Stimulated activated CD8-positive, alpha-beta memory T cell treated with anti-CD3 and anti-CD28 coated beads, Interleukin-15, amount 100 ng/mL, for 4 hours (primary cell): ENCODE results near the gene MAD1L1.
A peak's percentile ranks its signal among the peaks of the same experiment; 100 is the strongest.

Source experiments
- DNase-seq, 2 donors: peaks; one replicate each; pipeline ENCODE4 v3.0.0-alpha.2; 2020; ENCODE audit warnings: low read depth in 2 of 2

Gene MAD1L1

GRCh38 chr7:2140216-2141020 is 92.3 kb downstream of the MAD1L1 start:
- DNase-seq, result no peak

GRCh38 chr7:2139004-2139699 is 93.6 kb downstream of the MAD1L1 start:
- DNase-seq, result no peak

- peak; percentile 2 to 14 for DNase-seq
Measured at GRCh38 chr7:2138146-2138765, 94.5 kb downstream of the MAD1L1 start.

DNA sequence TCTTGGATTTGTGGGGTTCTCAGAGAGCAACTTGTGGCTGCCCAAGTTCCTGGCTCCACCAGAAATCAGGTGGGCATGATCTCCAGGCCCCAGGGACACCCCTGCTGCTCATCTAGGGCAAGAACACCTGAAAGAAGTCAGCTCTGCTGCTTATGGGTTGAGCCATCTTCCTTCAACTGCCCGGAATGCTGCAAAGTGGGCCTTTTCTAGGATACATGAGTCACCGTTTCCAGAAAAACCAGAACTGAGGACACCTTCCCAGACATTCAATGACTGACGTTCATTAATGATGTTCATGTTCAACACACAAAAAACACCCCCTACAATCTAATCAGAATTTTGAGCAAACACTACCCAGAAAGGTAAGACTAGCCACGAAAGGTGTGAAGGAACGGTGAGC is 98.0 kb downstream of the MAD1L1 start:
- DNase-seq, result no peak

DNA sequence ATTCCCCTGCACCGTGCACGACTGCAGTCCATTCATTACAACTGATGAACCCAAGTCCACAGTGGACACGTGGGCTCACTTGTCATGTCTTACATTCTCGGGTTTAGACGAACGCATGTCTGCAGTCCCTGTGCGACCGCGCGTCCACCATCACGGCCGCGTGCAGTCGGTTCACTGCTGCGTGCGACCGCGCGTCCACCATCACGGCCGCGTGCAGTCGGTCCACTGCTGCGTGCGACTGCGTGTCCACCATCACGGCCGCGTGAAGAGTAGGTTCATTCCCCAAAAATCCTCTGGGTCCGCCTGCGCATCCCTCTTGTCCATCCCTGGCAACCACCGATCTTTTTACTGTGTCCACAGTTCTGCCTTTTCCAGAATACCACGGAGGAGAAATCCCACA is 100.5 kb downstream of the MAD1L1 start:
- no peak for DNase-seq

DNA sequence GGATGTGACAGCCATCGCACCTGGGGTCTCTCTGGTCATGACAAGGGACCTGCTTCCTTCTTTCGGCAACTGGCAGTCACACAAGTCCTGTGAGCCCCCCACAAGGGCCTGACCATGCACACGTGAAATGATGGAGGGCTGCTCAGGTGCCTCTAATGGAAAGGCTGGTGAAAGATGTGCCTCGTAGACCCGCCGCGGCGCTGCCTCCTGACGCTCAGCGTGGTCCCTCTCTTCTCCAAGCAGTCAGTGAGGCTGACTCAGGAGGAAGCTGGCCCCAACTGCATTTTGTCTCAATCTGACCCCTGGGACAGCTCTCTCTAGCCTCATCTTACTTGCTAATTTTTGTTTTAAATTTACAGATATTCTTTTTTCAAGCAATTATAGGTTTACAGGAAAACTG is 100.9 kb downstream of the MAD1L1 start:
- DNase-seq, result no peak

- no peak for DNase-seq
Measured at GRCh38 chr7:2131341-2131740, 101.4 kb downstream of the MAD1L1 start.

- no peak for DNase-seq
Measured at GRCh38 chr7:2130096-2130375, 102.7 kb downstream of the MAD1L1 start.

GRCh38 chr7:2129323-2130095 is 103.2 kb downstream of the MAD1L1 start:
- DNase-seq, result no peak

DNA sequence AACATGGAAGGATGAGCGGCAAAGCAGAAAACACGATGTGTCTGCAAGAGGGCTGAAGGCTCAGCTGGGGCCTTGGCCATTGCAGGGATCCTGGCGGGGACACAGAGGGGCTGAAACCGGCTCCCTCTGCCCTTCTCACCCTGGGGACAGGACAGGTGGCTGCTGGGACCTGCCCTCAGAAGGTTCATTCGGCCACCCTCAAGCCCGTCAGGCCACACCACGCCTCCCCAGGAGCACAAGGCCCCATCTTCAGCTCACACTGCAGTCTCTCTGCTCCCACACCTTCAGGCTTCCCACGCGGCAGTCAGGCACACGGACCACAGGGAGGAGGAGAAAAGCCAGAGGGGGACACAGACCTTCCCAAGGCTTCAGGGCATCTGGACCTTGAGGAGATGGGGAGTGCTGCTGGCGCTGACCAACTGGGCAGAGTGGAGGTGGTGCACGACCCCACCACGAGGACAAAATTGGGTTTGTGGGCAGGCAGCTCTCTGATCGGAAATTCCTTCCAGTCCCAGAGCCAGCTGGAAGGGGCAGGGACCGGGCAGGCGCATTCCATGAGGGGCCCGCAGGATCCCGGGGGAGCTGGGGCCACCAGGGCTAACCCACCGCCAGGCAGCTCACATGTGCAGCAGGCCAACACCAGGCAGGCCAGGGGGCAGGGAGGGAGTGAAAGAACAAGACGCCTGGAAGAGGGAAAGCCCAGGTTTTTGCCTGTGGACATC is 104.0 kb downstream of the MAD1L1 start:
- DNase-seq, result no peak

GRCh38 chr7:2126621-2127020 is 106.1 kb downstream of the MAD1L1 start:
- DNase-seq, result no peak

- no peak for DNase-seq
Measured at GRCh38 chr7:2125931-2126330, 106.8 kb downstream of the MAD1L1 start.

GRCh38 chr7:2124604-2125345 is 108.0 kb downstream of the MAD1L1 start:
- no peak for DNase-seq

DNA sequence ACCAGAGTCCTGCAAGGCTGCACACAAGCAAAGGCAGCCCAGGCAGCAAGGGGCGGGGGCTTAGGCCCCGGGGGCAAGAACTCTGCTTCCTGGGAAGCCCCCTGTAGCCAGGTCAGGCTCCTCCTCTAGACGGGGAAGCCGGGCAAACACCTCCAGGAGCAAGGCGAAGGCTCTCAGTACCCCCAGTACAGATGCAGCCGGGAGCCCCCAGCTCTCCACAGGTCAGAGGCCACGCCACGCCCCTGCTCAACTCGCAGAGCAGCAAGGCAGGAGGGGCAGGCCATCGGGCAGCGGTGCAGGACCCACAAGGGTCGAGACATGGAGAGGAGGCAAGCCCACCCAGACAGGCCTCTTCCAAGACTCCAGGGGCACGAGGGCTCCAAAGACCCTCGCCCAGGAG is 108.8 kb downstream of the MAD1L1 start:
- no peak for DNase-seq

DNA sequence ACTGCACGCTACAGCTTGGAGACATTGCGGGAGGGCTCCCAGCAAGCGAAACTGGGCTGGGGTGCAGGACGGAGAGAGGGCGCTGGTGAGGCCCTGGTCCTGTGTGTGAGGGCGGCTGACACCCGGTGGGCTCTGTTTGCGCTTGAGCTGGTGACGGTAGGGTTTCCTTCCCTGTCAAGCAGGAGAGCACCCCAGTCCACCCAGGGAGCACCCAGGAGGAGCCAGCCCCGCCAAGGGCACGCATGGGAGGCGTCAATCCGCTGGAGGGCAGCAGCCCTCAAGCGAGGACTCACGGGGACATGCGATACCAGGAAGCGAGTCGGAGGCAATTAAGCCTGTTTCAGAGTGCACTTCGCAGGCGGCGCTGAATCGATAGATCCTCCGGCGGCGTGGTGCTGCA is 109.4 kb downstream of the MAD1L1 start:
- no peak for DNase-seq

DNA sequence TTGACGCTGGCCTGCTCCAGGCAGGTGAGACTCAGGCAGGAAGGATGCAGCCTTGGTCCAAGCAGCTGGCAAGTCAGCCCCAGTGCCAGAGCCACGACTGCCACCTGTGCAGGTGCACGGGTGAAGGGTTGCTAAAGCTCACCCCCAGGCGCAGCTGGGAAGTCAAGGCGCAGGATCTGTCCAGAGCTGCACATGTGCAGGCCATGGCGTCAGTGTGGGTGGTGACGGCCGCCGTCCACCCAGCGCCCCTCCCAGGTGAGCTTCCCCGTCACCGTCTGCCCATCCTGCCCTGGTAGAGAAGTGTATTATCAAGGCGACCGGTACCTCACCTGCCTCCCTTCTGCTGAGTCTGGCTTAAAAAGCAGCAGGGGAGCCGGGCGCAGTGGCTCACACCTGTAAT is 110.1 kb downstream of the MAD1L1 start:
- DNase-seq, result no peak

GRCh38 chr7:2120841-2121830 is 111.6 kb downstream of the MAD1L1 start:
- DNase-seq, result no peak

GRCh38 chr7:2120251-2120660 is 112.5 kb downstream of the MAD1L1 start:
- DNase-seq, result peak; percentile 16 to 23

GRCh38 chr7:2118630-2119190 is 114.0 kb downstream of the MAD1L1 start:
- no peak for DNase-seq
